ENCODE results near the gene P2RX6.

The P2RX6 gene

DNA sequence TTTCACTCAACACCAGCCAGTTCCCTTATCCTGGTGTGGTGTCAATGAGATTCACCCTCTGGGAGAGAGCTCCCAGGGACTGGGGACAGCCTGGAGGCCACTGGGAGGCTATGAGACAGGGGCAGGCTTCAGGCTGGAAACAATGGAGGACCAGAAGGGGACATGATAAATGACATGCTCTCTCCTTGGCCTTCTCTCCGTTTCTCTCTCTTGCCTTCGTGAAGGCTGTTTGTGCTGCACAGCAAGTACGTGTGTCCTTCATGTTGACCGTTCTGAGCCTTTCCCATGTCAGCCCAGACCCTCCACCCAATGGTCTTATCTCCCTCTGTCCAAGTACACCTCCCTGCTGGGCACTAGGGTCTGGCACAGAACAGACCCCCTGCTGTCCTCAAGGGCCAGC lies 34.4 kb upstream of the P2RX6 start:
- no peak for FAIRE-seq

DNA sequence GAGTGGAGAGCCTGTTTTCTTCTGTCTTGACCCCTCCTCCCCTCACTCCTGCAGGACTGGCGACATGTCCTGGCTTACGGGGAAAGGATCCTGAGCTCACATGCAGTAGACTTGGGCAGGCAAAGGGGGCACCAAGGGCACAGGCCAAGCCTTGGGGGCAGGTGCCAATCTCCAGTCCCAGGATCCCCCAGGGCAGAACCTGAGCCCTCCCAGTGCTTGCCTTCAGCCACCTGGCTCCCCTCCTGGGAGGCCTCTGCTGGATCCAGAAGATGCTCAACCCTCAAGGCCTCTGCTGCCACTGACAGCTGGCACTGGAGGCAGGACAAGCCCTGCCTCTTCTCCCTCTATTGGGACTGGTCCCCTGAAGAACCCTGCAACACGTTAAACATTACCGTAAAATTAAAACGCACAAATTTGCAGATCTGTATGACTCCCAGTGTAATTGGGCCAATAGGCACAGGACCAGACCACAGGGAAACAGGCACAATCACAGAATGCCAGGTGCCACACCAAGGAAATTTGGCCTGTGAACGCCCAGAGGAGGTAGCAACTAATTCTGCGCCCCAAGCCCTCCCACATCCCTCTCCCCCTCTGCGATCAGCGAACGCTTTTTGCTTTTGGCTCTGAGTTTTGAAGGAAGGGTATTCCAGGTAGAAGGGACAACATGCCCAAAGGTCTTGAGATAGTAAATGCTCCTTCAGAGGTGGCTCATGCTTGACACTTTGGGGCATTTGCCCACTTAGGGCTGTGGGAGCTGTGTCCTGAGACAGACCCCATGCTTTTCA lies 33.8 kb upstream of the P2RX6 start:
- no peak for FAIRE-seq

DNA sequence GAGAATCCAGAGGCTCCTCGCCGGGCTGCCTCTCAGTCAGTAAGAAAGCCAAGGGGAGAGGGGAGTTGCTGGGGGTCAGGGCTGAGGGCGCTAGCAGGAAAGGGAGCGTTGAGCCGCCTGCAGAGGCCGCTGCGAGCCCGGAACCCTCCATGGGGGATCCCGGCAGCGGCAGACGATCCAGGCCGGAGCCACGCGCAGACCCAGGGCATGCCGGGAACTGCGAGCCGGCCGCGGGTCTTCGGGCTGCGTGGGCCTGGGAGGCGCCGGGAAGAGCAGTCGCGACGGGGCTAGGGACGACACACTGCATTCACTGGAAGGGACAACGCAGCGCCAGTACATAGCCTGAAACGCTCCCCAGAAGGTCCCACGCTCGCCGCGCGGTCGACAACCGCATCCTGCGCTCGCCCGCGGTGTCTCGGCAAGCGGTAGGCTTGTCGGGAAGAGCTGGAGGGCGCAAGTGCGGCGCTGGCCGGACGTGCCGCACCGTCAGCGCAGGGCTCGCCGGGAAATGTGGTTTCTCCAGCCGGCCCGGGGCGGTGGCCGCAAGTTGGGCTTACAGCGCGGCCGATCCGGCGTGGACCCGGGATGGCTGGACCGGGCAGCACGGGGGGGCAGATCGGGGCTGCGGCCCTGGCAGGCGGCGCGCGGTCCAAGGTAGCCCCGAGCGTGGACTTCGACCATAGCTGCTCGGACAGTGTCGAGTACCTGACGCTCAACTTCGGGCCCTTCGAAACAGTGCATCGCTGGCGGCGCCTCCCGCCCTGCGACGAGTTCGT lies 33.0 kb upstream of the P2RX6 start, which contains the start of gene LZTR1:
TSS of gene LZTR1 (plus strand) at position 511 of the 776 bp plus-strand sequence. CDS start at position 586, 75 bp downstream.
- peak; percentile 27 for FAIRE-seq

DNA sequence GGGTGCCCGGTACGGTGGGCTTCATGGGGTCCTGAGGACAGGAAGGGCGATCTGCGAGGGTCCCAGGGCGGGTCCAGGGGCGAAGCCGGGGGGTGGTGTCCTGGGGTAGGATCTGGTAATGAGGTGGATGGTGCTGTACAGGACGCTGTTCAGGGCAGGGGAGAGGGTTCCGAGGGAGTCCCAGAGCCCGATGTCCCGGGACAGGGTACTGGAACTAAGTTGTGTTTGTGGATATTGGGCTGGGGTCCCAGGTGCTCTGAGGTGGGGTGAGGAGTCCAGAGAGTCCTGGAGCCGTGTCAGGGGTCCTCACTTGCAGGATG lies 32.4 kb upstream of the P2RX6 start:
- FAIRE-seq = no peak

- no peak for FAIRE-seq
These were observed 31.7 kb upstream of the P2RX6 start for GRCh38 chr22:20983081-20983771.

GRCh38 chr22:20985720-20986119 lies 29.2 kb upstream of the P2RX6 start:
- FAIRE-seq = no peak

DNA sequence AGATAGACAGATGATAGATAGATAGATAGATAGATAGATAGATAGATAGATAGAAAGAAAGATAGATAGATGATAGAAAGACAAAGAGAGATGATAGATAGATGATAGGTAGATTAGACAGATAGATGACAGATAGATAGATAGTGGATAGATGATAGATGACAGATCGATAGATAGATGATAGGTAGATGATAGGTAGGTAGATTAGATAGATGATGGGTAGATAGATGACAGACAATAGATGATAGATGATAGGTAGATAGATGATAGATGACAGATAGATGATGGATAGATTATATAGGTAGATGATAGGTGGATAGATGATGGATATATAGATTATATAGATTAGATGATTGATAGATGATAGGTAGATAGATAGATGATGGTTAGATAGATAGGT lies 28.6 kb upstream of the P2RX6 start:
- FAIRE-seq = no peak

DNA sequence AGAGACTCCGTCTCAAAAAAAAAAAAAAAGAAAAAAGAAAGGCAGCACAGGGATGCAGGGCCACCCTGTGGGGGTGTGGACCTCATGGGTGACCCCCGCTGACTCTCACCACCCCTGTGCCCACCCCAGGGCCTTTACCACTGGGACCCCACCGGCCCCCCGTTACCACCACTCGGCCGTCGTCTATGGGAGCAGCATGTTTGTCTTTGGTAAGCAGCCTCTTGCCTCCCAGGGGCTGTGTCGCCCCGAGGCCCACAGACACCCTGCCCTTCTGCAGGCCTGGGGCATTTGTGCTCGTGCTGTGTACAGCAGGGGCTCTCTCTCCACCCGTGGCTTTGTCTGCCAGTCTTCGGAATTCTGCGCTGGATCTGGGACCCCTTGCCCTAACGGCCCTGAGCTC lies 27.6 kb upstream of the P2RX6 start:
- FAIRE-seq = no peak

GRCh38 chr22:20988573-20989322 lies 26.2 kb upstream of the P2RX6 start:
- FAIRE-seq = no peak

DNA sequence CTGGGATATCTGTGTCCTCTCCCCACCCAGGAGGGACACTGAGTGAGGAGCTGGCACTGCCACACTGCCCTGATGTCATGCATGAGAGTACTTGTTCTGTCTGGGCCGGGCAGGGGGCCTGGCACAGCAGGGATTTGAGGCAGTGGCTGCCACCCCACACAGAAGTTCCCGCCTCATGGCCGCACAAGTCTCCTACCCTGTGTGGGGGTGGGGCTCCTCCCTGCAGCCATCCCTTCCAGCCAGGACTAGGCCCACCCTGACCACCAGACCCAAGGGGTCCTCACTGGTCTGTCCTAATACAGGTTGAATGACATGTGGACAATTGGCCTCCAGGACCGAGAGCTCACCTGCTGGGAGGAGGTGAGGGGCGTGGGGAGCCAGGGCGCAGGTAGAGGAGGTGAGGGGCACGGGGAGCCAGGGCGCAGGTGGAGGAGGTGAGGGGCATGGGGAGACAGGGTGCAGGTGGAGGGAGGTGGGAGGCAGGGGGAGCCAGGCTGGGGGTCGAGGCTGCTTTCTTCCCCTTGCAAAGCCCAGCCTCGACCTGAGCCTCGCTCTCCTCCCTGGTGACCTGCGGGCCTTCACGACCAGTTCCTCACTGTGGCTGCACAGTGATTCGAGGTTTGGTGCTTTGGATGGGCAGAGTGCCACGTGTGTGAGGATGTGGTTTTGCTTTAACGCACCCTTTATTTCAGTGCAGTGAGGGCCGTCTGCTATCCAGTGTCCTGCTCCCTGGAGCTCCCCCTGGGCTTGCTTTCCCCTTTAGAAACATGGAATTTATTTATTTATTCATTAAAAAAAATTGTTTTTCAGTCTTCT lies 25.4 kb upstream of the P2RX6 start:
- FAIRE-seq = no peak

DNA sequence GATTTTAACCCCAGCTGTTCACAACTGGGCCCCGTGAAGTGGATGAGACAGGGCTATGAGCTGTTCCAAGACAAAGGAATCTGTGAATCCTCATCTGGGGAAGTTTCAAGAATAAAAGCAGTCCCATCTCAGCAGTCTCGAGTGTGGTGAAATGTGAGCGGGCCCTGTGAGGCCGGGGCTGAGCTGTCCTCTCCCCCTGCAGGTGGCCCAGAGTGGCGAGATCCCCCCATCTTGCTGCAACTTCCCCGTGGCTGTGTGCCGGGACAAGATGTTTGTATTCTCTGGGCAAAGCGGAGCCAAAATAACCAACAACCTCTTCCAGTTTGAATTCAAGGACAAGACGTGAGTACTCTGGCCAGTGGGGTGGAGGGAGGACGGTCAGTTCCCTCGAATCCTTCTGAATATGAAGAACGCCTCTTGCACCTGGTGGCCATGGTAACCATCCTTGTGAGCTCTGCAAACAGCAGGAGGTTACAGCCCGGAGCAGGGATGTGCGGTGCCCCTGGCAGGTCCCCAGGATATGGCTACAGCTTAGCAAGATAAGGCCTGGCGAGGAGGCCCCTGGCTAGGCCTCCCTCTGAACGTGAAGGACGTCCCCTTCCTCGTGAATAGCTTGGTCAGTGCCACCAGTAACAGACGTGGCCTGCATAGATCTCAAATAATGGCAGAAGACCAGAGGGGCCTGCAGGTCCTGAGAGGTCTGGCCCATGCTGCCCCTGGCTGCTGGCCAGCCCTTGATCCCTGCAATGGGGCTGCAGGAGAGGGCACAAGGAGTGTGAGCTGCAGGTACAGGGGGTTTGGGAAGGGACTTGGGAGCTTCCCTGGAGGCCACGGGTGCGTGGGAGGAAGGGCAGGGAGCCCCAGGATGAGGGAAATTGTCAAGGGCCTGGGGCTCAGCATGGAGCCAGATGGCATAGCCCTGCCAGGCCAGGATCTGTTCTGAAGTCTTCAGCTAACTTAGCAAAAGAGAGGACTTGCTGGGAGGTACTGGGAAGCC lies 24.5 kb upstream of the P2RX6 start:
- FAIRE-seq = no peak

DNA sequence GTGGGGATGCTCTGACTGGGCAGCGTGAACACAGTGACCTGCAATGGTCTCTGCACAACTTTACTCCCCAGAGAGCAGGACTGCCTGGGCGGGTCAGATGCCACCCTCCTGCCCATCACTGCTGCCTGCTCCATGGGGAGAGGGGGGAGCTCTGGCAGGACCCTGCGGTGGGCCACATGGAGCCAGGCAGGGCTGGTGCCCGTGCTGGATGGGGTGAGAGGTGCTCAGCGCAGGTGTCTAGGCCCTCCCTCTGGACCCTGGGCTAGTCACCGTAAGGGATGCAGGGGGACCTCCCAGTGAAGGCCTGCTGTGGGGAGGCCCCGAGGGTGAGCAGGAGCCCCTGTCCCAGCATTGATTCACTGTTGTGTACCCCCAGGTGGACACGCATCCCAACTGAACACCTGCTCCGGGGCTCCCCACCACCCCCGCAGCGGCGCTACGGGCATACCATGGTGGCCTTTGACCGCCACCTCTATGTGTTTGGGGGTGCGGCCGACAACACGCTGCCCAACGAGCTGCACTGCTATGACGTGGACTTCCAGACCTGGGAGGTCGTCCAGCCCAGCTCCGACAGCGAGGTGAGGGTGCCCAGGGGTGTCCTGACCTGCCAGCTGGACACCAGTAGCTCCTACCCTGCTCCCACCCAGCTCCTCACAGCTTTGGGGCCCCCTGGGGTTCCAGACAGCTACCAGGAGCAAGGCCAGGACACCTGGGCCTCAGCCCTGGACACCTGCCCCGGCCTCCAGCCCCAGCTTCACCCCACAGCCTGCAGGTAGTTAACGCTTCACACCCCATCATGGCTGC lies 23.5 kb upstream of the P2RX6 start:
- FAIRE-seq = no peak

DNA sequence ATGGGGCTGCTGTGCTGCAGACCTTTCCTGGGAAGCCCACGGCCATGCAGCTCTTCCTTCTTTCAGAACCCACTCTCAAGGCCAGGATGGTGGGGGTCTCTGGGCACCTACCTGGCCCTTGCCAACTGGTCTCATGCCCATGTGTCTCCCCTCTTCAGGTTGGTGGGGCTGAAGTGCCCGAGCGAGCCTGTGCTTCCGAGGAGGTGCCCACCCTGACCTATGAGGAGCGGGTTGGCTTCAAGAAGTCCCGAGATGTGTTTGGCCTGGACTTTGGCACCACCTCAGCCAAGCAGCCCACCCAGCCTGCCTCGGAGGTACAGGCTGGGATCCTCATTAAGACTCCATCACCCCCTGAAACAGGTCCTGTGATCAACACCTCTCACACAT lies 22.9 kb upstream of the P2RX6 start:
- FAIRE-seq = no peak

DNA sequence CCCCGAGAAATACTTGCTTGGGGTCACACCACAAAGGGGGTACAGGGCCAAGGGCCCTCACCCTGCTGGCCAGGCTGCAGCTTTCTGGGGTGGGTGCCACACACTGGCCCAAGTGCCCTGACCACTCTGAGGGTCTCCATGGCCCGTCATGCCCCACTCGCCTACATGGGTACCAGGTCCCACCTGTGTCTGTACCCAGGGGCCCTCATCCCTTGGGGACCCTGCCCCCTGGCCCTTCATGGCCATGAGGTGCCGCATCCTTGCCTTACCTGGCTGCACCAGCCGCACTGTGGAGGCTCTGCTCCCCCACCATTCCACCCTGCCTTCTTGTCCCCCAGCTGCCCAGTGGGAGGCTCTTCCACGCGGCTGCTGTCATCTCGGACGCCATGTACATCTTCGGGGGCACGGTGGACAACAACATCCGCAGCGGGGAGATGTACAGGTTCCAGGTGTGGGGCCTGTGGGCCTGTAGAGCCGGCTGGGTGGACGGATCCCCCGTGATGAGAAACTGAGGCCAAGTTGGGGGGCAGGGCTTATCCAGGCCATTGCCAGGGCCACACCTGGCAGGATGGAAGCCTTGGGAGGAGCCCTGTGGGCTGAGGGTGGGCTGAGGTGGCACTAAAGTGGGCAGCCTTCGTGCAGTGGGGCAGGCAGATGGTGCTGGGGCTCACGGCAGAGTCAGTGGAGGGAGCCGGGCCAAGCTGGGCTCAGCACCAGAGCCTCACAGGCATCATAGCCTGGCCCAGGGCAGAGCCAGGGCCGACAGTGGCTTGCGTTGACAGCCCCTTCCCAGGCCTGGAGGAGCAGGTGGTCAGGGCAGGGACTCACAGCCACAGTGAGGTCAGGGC lies 22.3 kb upstream of the P2RX6 start:
- no peak for FAIRE-seq

DNA sequence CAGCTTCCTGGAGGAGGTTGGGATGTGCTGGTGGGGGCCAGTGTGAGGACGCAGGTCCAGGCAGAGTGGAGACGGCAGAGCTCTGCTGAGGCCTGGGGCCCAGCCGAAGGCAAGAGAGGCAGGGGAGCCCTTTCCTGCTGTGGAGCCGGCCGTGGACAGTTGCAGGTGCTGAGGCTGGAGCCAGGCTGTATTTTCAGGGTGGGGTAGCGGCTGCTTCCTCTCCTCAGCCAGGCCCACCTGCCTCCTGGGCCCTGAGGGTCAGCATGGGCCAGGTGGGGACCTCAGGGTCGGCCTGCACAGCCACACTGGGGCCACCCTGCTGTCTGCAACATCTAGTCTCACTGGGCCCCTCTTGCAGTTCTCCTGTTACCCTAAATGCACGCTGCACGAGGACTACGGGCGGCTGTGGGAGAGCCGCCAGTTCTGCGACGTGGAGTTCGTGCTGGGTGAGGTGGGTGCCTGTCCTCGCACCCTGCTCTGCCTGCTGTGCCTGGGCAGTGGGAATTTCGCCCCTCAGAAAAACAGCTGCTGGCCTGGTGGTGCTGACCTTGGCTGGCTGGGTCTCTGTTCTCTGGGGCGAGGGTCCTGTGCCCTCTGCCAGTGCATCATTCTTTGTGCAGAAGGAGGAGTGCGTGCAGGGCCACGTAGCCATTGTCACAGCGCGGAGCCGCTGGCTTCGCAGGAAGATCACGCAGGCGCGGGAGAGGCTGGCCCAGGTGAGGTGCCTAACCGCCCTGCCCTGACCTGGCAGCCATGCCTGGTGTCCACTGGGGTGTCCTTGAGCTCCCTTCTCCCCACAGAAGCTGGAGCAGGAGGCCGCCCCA lies 21.4 kb upstream of the P2RX6 start:
- no peak for FAIRE-seq

DNA sequence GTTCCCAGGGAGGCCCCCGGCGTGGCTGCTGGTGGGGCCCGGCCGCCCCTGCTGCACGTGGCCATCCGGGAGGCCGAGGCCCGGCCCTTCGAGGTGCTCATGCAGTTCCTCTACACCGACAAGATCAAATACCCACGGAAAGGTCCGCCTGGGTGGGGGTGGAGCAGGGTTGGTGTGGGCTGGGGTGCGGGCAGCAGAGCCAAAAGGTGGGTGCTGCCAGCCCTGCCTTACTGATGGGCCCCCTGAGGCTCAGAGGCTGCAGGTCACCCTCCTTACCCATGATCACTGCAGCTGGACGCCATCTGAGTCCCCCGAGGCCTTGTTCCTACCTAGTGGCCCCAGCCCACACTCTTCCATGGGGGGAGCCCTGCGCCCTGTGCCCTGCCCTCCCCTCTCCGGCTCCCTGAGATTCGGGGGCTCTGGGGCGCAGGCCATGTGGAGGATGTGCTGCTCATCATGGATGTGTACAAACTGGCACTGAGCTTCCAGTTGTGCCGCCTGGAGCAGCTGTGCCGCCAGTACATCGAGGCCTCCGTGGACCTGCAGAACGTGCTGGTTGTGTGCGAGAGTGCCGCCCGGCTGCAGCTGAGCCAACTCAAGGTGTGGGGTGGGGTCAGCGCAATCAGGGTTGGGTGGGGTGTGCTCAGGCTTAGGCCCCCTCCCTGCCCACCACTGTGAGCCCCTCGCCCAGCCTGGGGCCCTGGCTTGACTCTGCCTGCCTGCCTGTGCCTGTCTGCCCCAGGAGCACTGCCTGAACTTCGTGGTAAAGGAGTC lies 20.6 kb upstream of the P2RX6 start:
- no peak for FAIRE-seq

DNA sequence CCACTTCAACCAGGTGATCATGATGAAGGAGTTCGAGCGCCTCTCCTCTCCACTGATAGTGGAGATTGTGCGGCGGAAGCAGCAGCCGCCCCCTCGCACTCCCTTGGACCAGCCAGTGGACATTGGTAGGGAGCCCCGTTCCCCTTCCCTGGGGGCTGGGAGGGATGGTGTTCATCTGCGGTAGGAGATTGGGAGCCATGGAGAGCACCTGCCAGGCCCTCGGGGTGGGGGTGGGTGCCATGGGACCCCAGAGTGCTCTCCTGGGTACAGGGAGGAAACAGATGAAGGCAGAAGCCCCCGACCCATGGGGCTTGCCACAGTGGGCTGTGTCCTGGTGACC lies 20.1 kb upstream of the P2RX6 start:
- FAIRE-seq = no peak

Data from G401.6 (cell line).